Osteocyte (in vitro differentiated cells): ENCODE results near the gene MAP10. TPM values are rescaled to one million over a fixed set of nuclear protein-coding genes. Genes with fewer than 3 reads are reported as not detected.

Experiments
- DNase-seq: peaks from one replicate; pipeline ENCODE4 v3.0.0; 2021; ENCODE audit warnings: mixed read lengths; ENCODE audit not compliant: unreplicated experiment; ENCODE audit errors: extremely low spot score
- H3K27ac Mint-ChIP-seq: one replicate; pipeline ENCODE4 v1.8.0; 2021; ENCODE audit warnings: mild to moderate bottlenecking, mixed read lengths; ENCODE audit not compliant: unreplicated experiment
- H3K27me3 Mint-ChIP-seq: one replicate; pipeline ENCODE4 v1.8.0; 2021; ENCODE audit warnings: mixed read lengths; ENCODE audit not compliant: unreplicated experiment
- H3K36me3 Mint-ChIP-seq: one replicate; pipeline ENCODE4 v1.8.0; 2021; ENCODE audit warnings: mixed read lengths; ENCODE audit not compliant: unreplicated experiment
- H3K4me1 Mint-ChIP-seq: one replicate; pipeline ENCODE4 v1.8.0; 2021; ENCODE audit warnings: mixed read lengths; ENCODE audit not compliant: unreplicated experiment
- H3K4me3 Mint-ChIP-seq: one replicate; pipeline ENCODE4 v1.8.0; 2021; ENCODE audit warnings: mild to moderate bottlenecking, moderate library complexity, mixed read lengths; ENCODE audit not compliant: unreplicated experiment
- H3K9me3 Mint-ChIP-seq: one replicate; pipeline ENCODE4 v1.8.0; 2021; ENCODE audit warnings: mixed read lengths; ENCODE audit not compliant: unreplicated experiment
- CTCF ChIP-seq: fragments of 200-600 bp; sonication (generic); IDR thresholded peaks from 2 replicates; pipeline ENCODE4 v1.5.0; 2021; ENCODE audit warnings: antibody characterized with exemption, mild to moderate bottlenecking, moderate library complexity
- total RNA-seq: library from RNA; stranded (reverse); gene quantifications from 2 replicates; pipeline ENCODE4 v1.2.1, GENCODE V29; 2021

MAP10 gene
- total RNA-seq, 1 donor from 2014 or later = 0.38 TPM

DNA sequence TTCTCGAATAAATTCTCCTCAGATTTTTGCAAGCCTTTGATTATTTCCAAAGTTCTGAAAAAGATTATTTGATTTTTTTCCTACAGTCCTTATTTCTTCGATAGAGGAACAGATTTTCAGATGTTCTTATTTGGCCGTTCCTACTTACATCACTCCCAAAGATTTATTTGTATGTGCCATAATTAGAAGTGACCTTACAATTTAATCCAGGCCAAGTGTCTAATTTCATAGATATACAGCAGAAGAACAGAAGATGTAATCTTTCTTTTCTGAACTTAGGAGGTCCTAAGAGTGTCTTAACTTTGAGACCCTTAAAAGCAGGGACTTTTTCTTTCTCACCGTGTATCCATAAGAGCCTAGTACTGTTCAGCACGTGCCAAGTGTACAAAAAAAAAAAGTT lies 46.3 kb downstream of the MAP10 start:
- no peak for DNase-seq
- Mint-ChIP-seq H3K9me3 (no peaks in the 10 kb centered on the region), H3K4me3 (no peak overlapping the region), H3K27ac (no peak overlapping the region), H3K36me3 (no peaks in the 10 kb centered on the region), H3K4me1 (no peaks in the 10 kb centered on the region), H3K27me3 (peaks cover 10% of the 10 kb centered on the region)
- no peak for TF ChIP-seq CTCF

- no peaks in the 10 kb centered on the region for H3K9me3 Mint-ChIP-seq
- H3K36me3 Mint-ChIP-seq = no peaks in the 10 kb centered on the region
- DNase-seq = no peak
- H3K27me3 Mint-ChIP-seq = peaks cover 19% of the 10 kb centered on the region
- H3K27ac Mint-ChIP-seq = no peak overlapping the region
- no peak for TF ChIP-seq CTCF
- no peak overlapping the region for H3K4me3 Mint-ChIP-seq
- H3K4me1 Mint-ChIP-seq = no peaks in the 10 kb centered on the region
Measured at GRCh38 chr1:232853994-232854797, 49.0 kb downstream of the MAP10 start.

- Mint-ChIP-seq H3K27ac (no peak overlapping the region), H3K36me3 (no peaks in the 10 kb centered on the region), H3K27me3 (peaks cover 20% of the 10 kb centered on the region), H3K4me3 (no peak overlapping the region), H3K9me3 (no peaks in the 10 kb centered on the region), H3K4me1 (no peaks in the 10 kb centered on the region)
- DNase-seq = no peak
- TF ChIP-seq CTCF = no peak
Measured at GRCh38 chr1:232854798-232855159, 49.6 kb downstream of the MAP10 start.

- Mint-ChIP-seq H3K4me3 (no peak overlapping the region), H3K4me1 (no peaks in the 10 kb centered on the region), H3K27me3 (peaks cover 24% of the 10 kb centered on the region), H3K9me3 (no peaks in the 10 kb centered on the region), H3K36me3 (no peaks in the 10 kb centered on the region), H3K27ac (no peak overlapping the region)
- DNase-seq = no peak
- TF ChIP-seq CTCF = no peak
Measured at GRCh38 chr1:232856541-232856940, 51.3 kb downstream of the MAP10 start.

Other genes starting within 250 kb of the MAP10 start
- 12.3 and 14.5 TPM in 2 replicates for gene SIPA1L2, start 175.3 kb upstream of the MAP10 start, total RNA-seq
- gene NTPCR, start 145.2 kb downstream of the MAP10 start, total RNA-seq = 28.3 and 29.6 TPM in 2 replicates